Measurements from ENCODE around the gene THAP6. TPM values are rescaled to one million over a fixed set of nuclear protein-coding genes. Genes with fewer than 3 reads are reported as not detected.
"Not testable (repeated sequence)": the region's sequence is repeated elsewhere in the genome, so short reads cannot be mapped to it uniquely, and the experiment has no call there.

Gene THAP6
- polyA plus RNA-seq, 3 donors, result 18.2 to 31.0 (median 20.0) TPM

DNA sequence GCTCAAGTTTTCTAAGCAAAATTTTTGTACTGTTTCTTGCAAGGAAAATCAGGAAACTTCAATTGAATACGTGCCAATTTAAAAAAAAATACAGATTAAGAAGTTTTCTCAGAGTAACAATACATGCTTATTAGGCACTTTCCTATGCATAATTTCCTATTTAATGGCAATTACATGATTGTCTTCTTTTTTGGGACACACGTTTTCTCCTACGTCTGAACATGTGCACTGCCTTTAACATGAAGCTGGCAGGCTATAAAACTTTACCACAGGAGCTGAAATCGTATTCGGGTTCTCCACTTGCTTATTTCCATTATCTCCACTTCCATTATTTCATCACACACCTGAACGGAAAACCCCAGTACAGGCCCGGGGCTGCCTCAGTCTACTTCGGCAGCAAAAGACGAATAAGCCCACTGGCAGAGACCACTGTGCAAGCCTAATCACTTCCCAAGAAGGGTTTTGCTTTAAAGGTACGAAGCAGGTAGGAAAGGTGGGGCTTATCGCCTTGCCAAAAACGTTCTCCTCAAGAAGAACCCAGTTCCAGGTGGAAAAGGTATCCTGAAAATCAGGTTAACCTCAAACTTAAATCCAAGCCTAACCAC, 645 bp upstream of the THAP6 start:
- no peak for DNase-seq (ENCODE audit: extremely low read depth in 1 of 11, low read depth in 9 of 11, low spot score in 4 of 11)

DNA sequence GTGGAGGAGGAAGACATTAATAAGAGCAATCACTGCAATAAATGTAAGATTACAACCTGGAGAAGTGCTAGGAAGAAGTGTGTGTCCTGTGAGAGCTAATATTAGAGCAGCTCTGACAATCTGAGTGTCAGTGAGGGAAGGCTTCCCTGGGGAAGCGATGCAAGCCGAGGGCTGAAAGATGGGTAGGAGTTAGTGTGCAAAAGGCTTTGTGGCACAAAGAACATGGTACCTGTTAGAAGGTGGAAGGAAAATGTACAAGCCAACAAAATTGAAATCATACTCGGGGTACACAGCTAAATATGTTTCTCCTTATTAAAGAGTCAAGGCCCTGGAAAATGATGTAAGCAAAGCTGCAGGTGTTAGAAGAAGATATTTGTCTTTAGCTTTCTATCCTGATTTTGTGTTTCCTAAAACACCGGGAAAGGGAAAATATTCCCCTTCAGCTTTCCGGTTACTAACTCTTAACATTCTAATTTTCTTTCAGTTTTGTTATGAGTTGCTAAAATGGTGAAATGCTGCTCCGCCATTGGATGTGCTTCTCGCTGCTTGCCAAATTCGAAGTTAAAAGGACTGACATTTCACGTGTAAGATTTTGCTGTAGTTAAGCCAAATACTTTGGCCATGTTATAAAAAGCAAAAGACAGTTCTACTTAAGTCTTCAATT, 808 bp downstream of the THAP6 start:
- DNase-seq (ENCODE audit: extremely low read depth in 1 of 11, low read depth in 9 of 11, low spot score in 4 of 11), result no peak

DNA sequence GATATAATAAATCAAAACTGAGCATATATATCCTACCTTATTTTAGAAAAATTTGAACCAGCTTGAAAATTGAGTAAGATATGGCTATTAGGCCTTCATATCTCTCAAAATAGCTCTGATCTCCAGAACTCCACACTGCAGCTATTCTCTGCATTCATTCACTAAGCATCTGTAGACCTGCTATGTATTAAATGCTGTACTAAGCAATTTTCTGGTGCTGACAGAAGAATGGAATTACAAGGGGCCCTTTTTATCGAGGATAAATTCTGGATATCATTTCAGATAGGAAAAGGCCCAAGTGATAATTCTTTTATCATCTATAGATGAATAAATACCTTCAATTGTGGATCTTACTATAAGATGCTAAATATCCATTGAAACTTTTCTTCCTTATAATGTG, 1.9 kb downstream of the THAP6 start:
- DNase-seq (ENCODE audit: extremely low read depth in 1 of 11, low read depth in 9 of 11, low spot score in 4 of 11), result no peak

DNA sequence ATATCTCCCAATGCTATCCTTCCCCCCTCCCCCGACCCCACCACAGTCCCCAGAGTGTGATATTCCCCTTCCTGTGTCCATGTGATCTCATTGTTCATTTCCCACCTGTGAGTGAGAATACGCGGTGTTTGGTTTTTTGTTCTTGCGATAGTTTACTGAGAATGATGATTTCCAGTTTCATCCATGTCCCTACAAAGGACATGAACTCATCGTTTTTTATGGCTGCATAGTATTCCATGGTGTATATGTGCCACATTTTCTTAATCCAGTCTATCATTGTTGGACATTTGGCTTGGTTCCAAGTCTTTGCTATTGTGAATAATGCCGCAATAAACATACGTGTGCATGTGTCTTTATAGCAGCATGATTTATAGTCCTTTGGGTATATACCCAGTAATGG, 5.2 kb downstream of the THAP6 start:
- not testable (repeated sequence) for DNase-seq (ENCODE audit: extremely low read depth in 1 of 11, low read depth in 9 of 11, low spot score in 4 of 11)

- no peak for DNase-seq (ENCODE audit: extremely low read depth in 1 of 11, low read depth in 9 of 11, low spot score in 4 of 11)
These were observed 10.8 kb downstream of the THAP6 start for GRCh38 chr4:75525086-75525485.

GRCh38 chr4:75525910-75526309, 11.6 kb downstream of the THAP6 start:
- no peak for DNase-seq (ENCODE audit: extremely low read depth in 1 of 11, low read depth in 9 of 11, low spot score in 4 of 11)

- DNase-seq (ENCODE audit: extremely low read depth in 1 of 11, low read depth in 9 of 11, low spot score in 4 of 11), result no peak
These were observed 13.2 kb downstream of the THAP6 start for GRCh38 chr4:75527482-75527881.

GRCh38 chr4:75530556-75531322, 16.5 kb downstream of the THAP6 start:
- DNase-seq (ENCODE audit: extremely low read depth in 1 of 11, low read depth in 9 of 11, low spot score in 4 of 11), result no peak

GRCh38 chr4:75531536-75532143, 17.4 kb downstream of the THAP6 start:
- DNase-seq (ENCODE audit: extremely low read depth in 1 of 11, low read depth in 9 of 11, low spot score in 4 of 11), result not testable (repeated sequence)

DNA sequence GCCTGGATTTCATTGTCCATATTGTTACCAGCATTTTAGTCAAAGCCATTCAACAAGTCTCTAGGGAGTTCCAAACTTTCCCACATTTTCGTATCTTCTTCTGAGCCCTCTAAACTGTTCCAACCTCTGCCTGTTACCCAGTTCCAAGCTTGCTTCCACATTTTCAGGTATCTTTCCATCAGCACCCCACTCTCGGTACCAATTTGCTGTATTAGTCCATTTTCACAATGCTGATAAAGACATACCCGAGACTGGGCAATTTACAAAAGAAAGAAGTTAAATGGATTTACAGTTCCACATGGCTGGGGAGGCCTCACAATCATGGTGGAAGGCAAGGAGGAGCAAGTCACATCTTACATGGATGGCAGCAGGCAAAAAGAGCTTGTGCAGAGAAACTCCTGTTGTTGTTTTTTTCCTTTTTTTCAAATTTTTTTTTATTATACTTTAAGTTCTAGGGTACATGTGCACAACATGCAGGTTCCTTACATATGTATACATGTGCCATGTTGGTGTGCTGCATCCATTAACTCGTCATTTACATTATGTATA, 19.1 kb downstream of the THAP6 start:
- DNase-seq (ENCODE audit: extremely low read depth in 1 of 11, low read depth in 9 of 11, low spot score in 4 of 11), result not testable (repeated sequence)

GRCh38 chr4:75533926-75534325, 19.7 kb downstream of the THAP6 start:
- not testable (repeated sequence) for DNase-seq (ENCODE audit: extremely low read depth in 1 of 11, low read depth in 9 of 11, low spot score in 4 of 11)

- DNase-seq (ENCODE audit: extremely low read depth in 1 of 11, low read depth in 9 of 11, low spot score in 4 of 11), result not testable (repeated sequence)
These were observed 23.0 kb downstream of the THAP6 start for GRCh38 chr4:75537308-75537707.

GRCh38 chr4:75542824-75543223, 28.6 kb downstream of the THAP6 start:
- DNase-seq (ENCODE audit: extremely low read depth in 1 of 11, low read depth in 9 of 11, low spot score in 4 of 11), result no peak

DNA sequence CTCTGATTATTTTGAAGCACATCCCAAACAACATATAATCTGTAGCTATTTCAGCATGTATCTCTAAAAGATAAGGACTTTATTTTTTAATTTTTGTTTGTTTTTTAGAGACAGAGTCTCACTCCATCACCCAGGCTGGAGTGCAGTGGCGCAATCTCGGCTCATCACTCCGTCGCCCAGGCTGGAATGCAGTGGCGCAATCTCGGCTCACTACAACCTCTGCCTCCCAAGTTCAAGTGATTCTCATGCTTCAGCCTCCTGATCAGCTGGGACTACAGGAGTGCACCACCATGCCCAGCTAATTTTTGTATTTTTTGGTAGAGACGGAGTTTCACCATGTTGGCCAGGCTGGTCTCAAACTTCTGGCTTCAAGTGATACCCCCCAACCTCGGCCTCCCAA, 29.9 kb downstream of the THAP6 start:
- DNase-seq (ENCODE audit: extremely low read depth in 1 of 11, low read depth in 9 of 11, low spot score in 4 of 11), result not testable (repeated sequence)

GRCh38 chr4:75544870-75545269, 30.6 kb downstream of the THAP6 start:
- DNase-seq (ENCODE audit: extremely low read depth in 1 of 11, low read depth in 9 of 11, low spot score in 4 of 11), result no peak

GRCh38 chr4:75545526-75545925, 31.3 kb downstream of the THAP6 start:
- DNase-seq (ENCODE audit: extremely low read depth in 1 of 11, low read depth in 9 of 11, low spot score in 4 of 11), result no peak

- peak in 6 of 11 donors; percentile 3 to 31 (median 10) for DNase-seq (ENCODE audit: extremely low read depth in 1 of 11, low read depth in 9 of 11, low spot score in 4 of 11)
These were observed 33.5 kb downstream of the THAP6 start for GRCh38 chr4:75547647-75548387.

DNA sequence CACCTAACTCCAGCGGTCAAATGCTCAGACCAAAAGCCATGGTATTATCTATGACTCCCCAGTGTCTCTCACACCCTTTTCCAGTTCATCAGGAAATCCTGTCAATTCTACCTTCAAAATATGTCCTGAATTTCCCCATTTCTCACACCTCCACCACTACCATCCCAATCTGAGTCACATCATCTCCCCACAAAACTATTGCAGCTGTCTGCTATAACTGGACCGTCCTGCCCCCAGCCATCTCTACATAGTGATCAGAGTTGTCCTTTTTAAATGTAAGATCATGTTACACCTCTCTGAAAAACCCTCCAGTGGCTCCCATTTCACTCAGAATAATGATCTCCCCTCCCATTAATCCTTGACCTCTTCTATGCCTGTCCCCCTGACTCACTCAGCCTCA, 34.7 kb downstream of the THAP6 start:
- no peak for DNase-seq (ENCODE audit: extremely low read depth in 1 of 11, low read depth in 9 of 11, low spot score in 4 of 11)

DNA sequence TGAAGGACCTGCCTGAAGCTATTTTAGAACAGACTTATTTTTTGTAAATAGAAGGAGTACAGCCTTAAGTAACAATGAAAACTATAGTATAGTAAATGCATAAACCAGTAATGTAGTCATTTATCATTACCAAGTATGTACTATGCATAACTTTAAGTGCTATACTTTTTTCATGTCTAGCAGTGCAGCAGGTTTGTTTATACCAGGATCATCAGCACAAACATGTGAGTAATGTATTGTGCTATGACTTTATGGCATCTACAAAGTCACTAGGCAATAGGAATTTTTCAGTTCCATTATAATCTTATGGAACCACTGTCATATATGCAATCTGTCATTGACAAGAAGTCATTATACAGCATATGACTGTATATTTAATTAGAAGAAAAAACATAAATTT, 38.2 kb downstream of the THAP6 start:
- no peak for DNase-seq (ENCODE audit: extremely low read depth in 1 of 11, low read depth in 9 of 11, low spot score in 4 of 11)

Data from renal cortex interstitium (tissue), 11 donors.